NCI-H2227 treated with DMSO at 0.1 percent for 48 hours (cell line): ENCODE measurements around the gene ELOVL5.
"Not testable (repeated sequence)": the region's sequence is repeated elsewhere in the genome, so short reads cannot be mapped to it uniquely, and the experiment has no call there.

ENCODE experiments used
- DNase-seq: peaks from one replicate; lab custom pipeline; 2025; lab: John Stamatoyannopoulos, UW

Gene ELOVL5

GRCh38 chr6:53328375-53328774, 20.4 kb downstream of the ELOVL5 start:
- DNase-seq, result no peak

DNA sequence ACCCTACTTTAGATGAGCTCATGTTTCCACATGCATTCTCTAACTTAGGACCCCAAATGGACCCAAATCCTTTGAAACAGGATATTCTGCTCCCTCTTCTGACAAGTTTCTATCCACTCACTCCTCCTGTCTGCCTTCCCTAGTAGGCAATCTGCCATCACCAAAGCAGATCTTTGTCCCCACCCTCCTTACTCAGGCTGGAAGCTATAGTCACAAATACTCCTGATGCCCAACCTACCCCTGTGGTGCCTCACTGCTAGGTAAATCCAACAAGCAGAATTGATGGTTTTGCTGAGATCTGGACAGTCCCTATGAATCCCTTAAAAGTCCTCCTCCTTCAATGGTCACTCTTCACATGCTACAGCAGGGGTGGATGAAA, 21.7 kb downstream of the ELOVL5 start:
- no peak for DNase-seq

DNA sequence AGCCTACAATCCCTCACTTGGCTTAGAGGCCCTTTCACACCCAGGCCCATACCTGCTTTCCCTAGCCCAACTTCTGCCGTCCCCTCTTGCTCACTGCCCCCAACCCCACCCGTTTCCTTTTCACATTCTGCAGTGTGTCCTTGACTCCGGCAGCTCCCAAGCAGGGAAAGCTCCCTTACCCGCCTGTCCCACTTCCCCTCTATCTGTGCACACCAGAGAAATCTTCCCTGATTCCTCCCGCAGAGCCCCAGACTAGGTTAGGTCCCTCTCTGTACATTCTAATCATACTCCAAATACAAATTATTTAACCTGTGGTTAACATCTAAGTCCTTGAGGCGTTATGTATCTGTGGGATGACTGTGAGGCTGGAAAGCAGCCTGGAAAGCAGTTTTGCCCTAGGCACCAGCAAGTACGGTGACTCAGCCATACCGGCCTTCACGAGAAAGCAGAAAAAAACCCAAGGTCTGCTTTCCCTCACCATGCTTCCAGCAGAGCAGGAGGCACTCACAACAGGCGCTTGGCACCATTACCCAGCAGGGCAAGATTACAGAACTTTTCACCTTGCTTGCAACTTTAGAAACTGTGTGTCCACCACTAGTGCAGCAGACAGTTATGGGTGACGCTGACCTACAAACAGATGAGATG, 22.3 kb downstream of the ELOVL5 start:
- no peak for DNase-seq

DNA sequence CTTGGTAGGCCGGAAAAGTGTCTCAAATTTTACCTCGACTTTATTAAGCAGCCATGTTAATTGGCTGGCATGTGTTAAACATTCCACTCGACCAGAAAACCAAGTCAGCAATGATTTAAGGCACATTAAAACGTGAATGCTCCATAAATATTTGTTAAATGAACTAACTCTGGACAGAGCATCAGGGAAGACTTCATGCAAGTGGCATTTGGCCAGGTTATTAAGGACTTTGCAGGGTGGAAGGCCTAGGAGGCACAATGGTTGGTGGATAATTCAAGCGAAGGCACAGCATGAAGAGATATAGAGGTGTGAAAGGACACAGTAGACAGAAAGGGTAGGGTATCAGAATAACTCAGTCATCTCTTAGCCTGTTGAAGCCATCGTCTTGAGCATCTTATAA, 23.0 kb downstream of the ELOVL5 start:
- no peak for DNase-seq

- no peak for DNase-seq
Observed at GRCh38 chr6:53322188-53323029, 26.3 kb downstream of the ELOVL5 start.

- no peak for DNase-seq
Observed at GRCh38 chr6:53321701-53322100, 27.0 kb downstream of the ELOVL5 start.

DNA sequence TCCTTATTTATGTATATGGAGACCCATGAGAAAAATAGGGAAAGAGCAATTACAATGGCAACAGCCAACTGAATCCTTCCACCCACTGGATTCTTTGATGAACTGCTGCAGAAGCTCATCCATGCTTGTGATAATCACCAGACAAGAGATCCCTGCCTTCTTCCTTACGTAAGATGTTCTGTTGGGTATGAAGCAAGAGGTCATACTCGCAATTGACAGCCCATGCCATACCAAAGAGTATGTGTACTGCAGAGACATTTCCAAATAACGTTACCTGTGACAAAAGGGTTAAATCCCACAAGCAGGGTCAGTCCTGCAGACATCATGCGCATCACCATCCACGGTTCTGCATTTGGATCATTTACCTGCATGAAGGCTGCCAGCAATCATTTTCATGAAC, 27.8 kb downstream of the ELOVL5 start:
- DNase-seq, result no peak

DNA sequence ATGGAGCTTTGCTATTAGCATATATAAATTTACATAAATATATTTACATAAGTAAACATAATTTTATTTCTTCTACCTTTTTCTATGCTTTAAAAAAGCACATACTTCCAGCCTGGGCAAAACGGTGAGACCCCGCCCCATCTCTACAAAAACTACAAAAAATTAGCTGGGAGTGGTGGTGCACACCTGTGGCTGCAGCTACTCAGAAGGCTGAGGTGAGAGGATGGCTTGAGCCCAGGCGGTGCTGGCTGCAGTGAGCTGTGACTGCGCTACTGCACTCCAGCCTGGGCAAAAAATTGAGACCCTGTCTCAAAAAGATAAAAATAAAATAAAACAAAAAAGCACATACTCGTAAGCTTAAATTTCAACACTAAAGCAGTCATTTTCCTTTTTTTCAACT, 30.3 kb downstream of the ELOVL5 start:
- DNase-seq, result no peak

- DNase-seq, result no peak
Observed at GRCh38 chr6:53317861-53318260, 30.9 kb downstream of the ELOVL5 start.

- not testable (repeated sequence) for DNase-seq
Observed at GRCh38 chr6:53317299-53317698, 31.5 kb downstream of the ELOVL5 start.

- no peak for DNase-seq
Observed at GRCh38 chr6:53316142-53316541, 32.6 kb downstream of the ELOVL5 start.

DNA sequence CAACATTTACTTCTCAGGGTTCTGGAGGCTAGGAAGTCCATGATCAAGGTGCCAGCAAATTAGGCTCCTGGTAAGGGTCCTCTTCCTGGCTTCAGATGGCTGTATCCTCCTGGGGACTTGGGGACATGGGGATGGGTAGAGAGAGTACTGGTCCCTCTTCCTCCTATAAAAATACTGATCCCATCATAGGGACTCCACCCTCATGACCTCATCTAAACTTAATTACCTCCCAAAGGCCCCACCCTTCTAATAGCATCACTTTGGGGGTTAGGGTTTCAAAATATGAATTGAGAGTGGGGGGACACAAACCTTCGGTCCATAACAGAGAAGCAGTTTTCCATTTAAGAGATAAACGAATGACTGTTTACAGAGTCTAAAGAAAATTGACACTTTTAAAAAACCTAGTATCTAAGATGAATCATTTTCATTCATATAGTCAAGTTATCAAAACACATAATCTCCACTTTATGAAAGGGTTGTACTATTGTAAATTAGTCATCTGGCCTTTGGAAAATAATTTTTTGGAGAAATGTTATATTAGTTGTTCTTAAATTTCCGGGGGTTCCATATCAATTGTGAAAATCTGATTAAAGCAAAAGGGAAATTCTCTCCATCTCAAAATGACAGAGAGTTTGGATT, 33.5 kb downstream of the ELOVL5 start:
- no peak for DNase-seq

DNA sequence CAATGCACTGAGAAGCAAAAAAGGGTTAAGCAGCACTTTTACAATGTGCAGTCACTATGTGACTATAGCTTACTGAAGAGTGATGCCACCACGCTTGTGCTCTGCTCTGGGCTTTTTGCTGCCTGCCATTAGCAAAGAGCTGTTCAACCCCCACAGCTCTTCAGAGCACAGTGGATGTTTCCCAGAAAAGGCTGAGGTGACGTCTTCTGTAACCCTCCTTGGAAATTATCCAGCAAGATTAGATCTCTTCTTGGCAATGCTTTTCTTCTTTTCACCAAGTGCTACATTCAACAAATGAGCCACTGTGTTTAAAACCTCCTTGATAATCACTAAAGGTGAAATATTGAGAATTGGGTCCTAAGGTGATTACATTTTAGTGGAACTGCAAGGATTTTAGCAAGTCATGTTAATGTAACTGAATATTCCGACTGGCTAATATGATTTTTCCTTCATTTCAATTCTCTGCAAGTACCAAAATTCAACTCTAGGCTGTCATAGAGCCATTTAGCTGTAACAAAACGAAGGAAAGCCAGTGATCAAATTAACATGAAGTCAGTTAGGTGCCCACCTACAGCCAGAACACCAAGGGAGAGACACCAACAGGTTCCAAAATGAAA, 34.9 kb downstream of the ELOVL5 start:
- no peak for DNase-seq

GRCh38 chr6:53312355-53312754, 36.4 kb downstream of the ELOVL5 start:
- no peak for DNase-seq

- no peak for DNase-seq
Observed at GRCh38 chr6:53311586-53311935, 37.2 kb downstream of the ELOVL5 start.

DNA sequence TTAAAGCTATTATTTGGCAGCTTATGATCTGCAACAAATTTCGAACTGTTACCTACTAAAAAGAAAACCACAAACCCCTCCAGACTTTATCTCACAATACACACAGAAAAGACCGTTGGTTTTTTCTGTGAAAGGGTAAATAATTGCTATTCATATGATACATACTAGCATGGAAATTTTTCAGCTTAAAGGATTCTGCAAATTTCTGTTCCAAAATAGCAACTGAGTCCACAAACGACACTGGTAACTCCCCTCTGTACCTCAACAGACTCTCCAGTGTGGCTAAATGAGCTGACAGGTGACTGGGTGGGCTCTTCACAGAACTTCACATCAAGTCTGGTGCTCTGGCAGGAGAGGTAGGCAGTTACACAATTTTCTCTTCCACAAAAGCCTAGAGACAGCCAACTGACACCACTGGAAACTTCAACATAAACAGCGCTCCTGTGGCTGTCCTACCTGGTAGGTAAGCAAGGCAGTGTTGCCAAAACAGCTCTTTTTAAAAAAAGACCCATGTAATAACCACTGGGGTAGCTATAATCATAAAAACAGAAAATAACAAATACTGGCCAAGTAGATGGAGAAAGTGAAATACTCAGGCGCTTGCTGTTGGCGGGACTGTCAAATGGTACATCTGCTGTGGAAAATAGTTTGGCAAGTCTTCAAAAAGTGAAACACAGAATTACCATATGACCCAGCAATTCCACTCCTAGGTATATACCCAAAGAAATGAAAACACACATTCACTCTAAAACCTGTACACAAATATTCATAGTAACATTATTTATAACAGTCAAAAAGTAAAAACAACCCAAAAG, 37.8 kb downstream of the ELOVL5 start:
- DNase-seq, result no peak

DNA sequence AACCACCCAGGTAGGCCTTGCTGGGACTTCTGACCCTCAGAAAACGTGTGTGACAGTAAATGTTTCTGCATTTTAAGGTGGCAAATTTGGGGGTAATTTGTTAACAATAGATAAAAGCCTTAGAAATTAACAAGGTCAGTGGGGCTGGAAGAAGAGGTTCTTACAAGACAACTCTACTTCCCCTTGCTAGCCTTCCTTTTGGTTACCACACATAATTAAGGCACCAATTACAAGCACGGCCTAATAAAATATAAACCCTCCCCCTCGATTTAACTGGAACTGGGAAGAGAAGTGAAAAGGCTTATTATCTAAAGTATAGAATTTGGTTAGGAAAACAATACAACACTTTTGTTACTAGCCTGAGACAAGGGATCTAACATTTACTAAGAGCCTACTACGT, 38.8 kb downstream of the ELOVL5 start:
- DNase-seq, result no peak

DNA sequence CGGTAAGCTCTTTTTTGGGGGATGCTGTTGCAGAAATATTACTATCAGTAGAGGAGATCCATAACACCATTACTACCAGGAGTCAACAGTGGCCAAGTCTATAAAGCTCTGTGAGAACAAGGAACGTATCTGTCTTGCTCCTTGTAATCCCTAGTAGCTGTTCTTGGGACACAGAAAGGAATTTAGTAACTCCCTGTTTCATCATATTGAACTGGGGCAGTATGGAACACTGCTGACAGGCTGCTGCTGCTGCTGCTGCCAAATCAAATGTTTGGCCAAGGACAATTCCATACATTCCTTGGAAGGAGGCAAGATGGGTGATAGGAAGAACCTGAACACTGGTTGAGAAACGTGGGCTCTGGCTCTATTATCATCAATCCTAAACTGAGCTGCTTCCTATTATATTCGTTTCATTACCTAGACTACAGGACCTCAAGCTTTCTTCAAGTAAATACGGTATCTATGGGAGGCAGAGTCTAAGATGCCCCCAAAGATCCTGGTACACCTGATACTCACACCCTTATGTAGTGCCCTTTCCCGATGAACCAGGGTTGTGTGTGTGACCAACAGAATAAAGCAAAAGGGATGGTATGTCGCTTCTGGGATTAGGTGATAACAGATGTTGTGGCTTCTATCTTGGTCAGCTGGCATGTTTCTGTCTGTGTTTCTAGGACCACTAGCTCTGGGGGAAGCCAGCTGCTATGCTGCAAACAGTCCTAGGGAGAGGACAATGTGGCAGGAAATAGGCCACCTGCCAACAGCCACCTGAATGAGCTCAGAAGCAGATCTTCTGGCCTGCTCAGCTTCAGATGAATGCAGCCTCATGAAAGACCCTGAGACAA, 39.5 kb downstream of the ELOVL5 start:
- DNase-seq, result no peak

DNA sequence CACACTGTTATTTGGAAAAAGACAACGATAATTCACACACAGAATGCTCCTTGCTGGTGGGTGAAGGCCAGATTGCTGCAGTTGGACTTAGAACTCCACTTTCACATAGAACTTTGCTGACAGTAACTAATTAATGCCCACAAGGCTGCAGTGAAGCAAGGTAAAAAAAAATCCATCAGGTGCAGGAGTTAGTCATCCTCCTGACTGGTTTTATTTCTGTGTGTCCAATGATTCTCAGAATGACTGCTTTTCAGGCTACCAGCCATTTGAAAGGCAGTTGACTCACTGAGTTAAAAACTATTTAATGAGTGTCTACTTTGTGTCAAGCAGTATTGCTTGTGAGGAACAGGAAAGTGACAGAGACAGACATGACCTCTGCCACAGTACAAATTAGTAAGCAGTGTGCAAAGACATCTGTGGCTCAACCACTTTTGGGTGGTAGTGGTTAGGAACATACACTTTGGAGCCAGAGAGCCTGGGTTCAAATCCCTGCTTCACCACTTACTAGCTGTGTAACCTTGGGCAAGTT, 41.9 kb downstream of the ELOVL5 start:
- no peak for DNase-seq

DNA sequence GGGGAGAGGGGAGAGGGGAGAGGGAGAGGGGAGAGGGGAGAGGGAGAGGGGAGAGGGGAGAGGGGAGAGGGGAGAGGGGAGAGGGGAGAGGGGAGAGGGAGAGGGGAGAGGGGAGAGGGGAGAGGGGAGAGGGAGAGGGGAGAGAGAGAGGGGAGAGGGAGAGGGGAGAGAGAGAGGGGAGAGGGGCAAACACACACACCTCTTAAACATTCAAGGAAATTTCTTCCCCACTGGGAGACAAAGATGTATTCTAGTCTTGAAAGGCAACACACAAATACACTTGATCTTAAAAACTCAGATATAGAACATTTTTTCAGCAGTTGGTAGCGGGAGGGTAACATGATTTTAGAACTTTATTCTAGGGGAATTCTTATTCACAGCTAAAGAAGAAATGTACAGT, 42.5 kb downstream of the ELOVL5 start:
- not testable (repeated sequence) for DNase-seq

DNA sequence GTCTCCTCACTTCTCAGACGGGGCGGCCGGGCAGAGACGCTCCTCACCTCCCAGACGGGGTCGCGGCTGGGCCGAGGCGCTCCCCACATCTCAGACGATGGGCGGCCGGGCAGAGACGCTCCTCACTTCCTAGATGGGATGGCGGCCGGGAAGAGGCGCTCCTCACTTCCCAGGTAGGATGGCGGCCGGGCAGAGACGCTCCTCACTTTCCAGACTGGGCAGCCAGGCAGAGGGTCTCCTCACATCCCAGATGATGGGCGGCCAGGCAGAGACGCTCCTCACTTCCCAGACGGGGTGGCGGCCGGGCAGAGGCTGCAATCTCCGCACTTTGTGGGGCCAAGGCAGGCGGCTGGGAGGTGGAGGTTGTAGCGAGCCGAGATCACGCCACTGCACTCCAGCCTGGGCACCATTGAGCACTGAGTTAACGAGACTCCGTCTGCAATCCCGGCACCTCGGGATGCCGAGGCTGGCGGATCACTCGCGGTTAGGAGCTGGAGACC, 43.2 kb downstream of the ELOVL5 start:
- DNase-seq, result not testable (repeated sequence)
